Measurements from ENCODE around the gene CLASP2. TPM values are rescaled to one million over a fixed set of nuclear protein-coding genes. Genes with fewer than 3 reads are reported as not detected.

The CLASP2 gene
- total RNA-seq, 1 experiment from 2014 or later: 157 TPM

DNA sequence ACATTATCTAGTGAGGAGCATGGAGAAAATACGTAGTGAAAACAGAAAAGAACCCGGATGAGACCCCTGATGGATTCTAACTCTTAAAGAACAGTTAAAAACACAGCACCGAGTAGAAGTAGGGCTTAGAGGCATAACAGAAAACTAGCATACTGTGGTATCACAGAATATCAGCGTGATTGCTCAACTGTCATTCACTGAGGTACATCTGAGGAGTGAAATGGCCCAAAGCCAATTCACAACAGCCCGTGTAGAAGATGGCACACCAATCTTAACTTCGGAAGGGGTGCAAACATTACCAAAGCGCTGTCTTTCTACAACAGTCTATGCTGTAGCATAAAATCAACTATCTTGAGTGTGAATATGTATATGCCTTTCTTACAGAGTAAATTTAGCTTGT, 1.8 kb downstream of the CLASP2 start:
- peaks cover 68% of the 10 kb centered on the region for H3K79me2 ChIP-seq (ENCODE audit: low read length)
- no peaks in the 10 kb centered on the region for H3K9me2 ChIP-seq (replicated peaks; ENCODE audit: insufficient read depth, low read length)
- H4K20me1 ChIP-seq (ENCODE audit: insufficient read depth, low read depth, low read length): no peaks in the 10 kb centered on the region; the same call in 1 of the 2 replicates
- no peak overlapping the region for H2AFZ ChIP-seq (ENCODE audit: low read length)
- H3K27me3 ChIP-seq (ENCODE audit: low read length): no peaks in the 10 kb centered on the region
- DNase-seq: peak; percentile 53
- H3K4me1 ChIP-seq (ENCODE audit: low read length): peaks cover 26% of the 10 kb centered on the region
- no peaks in the 10 kb centered on the region for H3K9me3 ChIP-seq (ENCODE audit: low read length)
- peak overlapping the region; percentile 99 for H3K4me2 ChIP-seq (ENCODE audit: low read depth, low read length, poor library complexity, severe bottlenecking)
- H3K9ac ChIP-seq (ENCODE audit: low read length): peak overlapping the region; percentile 86
- H3K36me3 ChIP-seq (ENCODE audit: insufficient read depth, low read length): peaks cover 27% of the 10 kb centered on the region
- H3K27ac ChIP-seq (ENCODE audit: low read length): no peak overlapping the region
- peak overlapping the region; percentile 90 for H3K4me3 ChIP-seq (ENCODE audit: low read length)

DNA sequence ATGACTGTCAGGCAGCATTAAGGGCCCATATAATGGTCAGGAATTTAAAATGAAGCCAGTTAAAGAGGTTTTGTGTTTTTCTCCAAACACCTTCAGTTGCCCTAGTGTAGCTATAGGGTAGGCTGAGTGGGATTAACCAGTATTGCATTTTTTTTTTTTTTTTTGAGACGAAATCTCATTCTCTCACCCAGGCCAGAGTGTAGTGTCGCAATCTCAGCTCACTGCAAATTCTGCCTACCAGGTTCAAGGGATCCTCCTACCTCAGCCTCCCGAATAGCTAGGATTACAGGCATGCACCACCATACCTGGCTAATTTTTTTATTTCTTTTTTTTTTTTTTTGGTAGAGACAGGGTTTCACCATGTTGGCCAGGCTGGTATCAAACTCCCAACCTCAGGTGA, 7.0 kb downstream of the CLASP2 start:
- Histone ChIP-seq H3K36me3 (ENCODE audit: insufficient read depth, low read length) (peaks cover 33% of the 10 kb centered on the region), H3K9me2 (replicated peaks; ENCODE audit: insufficient read depth, low read length) (no peaks in the 10 kb centered on the region), H3K4me1 (ENCODE audit: low read length) (peaks cover 11% of the 10 kb centered on the region), H3K4me3 (ENCODE audit: low read length) (no peak overlapping the region), H3K4me2 (ENCODE audit: low read depth, low read length, poor library complexity, severe bottlenecking) (no peak overlapping the region), H2AFZ (ENCODE audit: low read length) (no peak overlapping the region), H3K27me3 (ENCODE audit: low read length) (no peaks in the 10 kb centered on the region), H3K9me3 (ENCODE audit: low read length) (no peaks in the 10 kb centered on the region), H3K9ac (ENCODE audit: low read length) (no peak overlapping the region), H3K27ac (ENCODE audit: low read length) (no peak overlapping the region), H3K79me2 (ENCODE audit: low read length) (peaks cover 98% of the 10 kb centered on the region), H4K20me1 (ENCODE audit: insufficient read depth, low read depth, low read length) (no peaks in the 10 kb centered on the region; the same call in 1 of the 2 replicates)
- no peak for DNase-seq

DNA sequence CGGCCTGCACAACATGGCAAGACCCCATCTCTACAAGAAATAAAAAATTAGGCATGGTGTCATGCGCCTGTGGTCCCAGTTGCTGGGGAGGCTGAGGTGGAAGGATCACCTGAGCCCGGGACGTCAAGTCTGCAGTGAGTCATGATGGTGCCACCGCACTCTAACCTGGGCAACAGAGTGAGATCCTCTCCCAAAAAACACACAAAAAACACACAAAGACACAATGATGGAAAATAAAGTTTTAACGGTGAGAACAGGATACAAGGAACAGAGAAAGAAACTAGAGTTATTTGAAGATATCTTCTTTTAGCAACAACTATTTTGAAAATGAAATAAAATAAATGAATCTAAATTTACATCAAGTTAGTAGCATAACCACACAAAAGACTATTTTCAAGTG, 12.0 kb downstream of the CLASP2 start:
- no peaks in the 10 kb centered on the region for H3K9me2 ChIP-seq (replicated peaks; ENCODE audit: insufficient read depth, low read length)
- no peak for DNase-seq
- H3K9ac ChIP-seq (ENCODE audit: low read length): no peak overlapping the region
- H3K27ac ChIP-seq (ENCODE audit: low read length): no peak overlapping the region
- no peak overlapping the region for H3K4me2 ChIP-seq (ENCODE audit: low read depth, low read length, poor library complexity, severe bottlenecking)
- H3K27me3 ChIP-seq (ENCODE audit: low read length): no peaks in the 10 kb centered on the region
- peaks cover 30% of the 10 kb centered on the region for H3K9me3 ChIP-seq (ENCODE audit: low read length)
- no peak overlapping the region for H3K4me3 ChIP-seq (ENCODE audit: low read length)
- no peaks in the 10 kb centered on the region for H3K4me1 ChIP-seq (ENCODE audit: low read length)
- peaks cover 96% of the 10 kb centered on the region for H3K79me2 ChIP-seq (ENCODE audit: low read length)
- H2AFZ ChIP-seq (ENCODE audit: low read length): no peak overlapping the region
- peaks cover 24% of the 10 kb centered on the region for H3K36me3 ChIP-seq (ENCODE audit: insufficient read depth, low read length)
- H4K20me1 ChIP-seq (ENCODE audit: insufficient read depth, low read depth, low read length): no peaks in the 10 kb centered on the region

DNA sequence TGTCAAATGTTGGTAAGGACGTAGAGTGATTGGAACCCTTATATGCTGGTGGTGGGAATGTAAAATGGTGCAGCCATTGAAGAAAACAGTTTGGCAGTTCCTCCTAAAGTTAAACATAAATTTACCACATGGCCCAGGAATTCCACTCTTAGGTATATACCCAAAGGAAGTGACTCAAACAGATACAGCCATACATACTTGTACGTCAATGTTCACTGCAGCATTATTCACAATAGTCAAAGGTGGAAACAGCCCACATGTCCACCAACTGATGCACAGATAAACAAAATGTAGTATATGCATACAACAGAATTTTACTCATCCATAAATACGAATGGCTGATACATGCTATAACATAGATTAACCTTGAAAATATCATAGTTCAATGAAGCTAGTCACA, 13.2 kb downstream of the CLASP2 start:
- no peaks in the 10 kb centered on the region for H3K4me1 ChIP-seq (ENCODE audit: low read length)
- no peak for DNase-seq
- H3K9me2 ChIP-seq (replicated peaks; ENCODE audit: insufficient read depth, low read length): no peaks in the 10 kb centered on the region
- H3K4me2 ChIP-seq (ENCODE audit: low read depth, low read length, poor library complexity, severe bottlenecking): no peak overlapping the region
- no peaks in the 10 kb centered on the region for H4K20me1 ChIP-seq (ENCODE audit: insufficient read depth, low read depth, low read length)
- peaks cover 32% of the 10 kb centered on the region for H3K9me3 ChIP-seq (ENCODE audit: low read length)
- H2AFZ ChIP-seq (ENCODE audit: low read length): no peak overlapping the region
- H3K27ac ChIP-seq (ENCODE audit: low read length): no peak overlapping the region
- no peak overlapping the region for H3K4me3 ChIP-seq (ENCODE audit: low read length)
- no peaks in the 10 kb centered on the region for H3K27me3 ChIP-seq (ENCODE audit: low read length)
- H3K9ac ChIP-seq (ENCODE audit: low read length): no peak overlapping the region
- H3K36me3 ChIP-seq (ENCODE audit: insufficient read depth, low read length): peaks cover 26% of the 10 kb centered on the region
- peaks cover 96% of the 10 kb centered on the region for H3K79me2 ChIP-seq (ENCODE audit: low read length)

DNA sequence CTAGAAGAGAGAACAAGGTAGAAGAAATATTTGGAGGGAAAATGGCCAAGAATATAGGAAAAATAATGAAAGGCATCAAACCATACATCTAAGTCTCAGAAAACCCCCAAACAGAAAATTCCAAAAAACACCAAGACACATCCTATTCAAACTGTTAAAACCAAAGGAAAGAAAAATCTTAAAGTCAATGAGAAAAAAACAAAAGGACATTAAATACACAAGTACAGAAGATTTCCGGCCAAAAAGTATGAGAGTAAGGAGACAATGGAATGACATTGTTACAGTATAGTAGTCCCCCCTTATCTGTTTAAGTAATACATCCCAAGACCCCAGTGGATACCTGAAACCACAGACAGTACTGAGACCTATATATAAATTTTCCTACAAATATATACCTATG, 18.8 kb downstream of the CLASP2 start:
- DNase-seq: no peak
- H3K4me2 ChIP-seq (ENCODE audit: low read depth, low read length, poor library complexity, severe bottlenecking): no peak overlapping the region
- H3K27ac ChIP-seq (ENCODE audit: low read length): no peak overlapping the region
- no peak overlapping the region for H3K9ac ChIP-seq (ENCODE audit: low read length)
- H3K9me3 ChIP-seq (ENCODE audit: low read length): peaks cover 24% of the 10 kb centered on the region
- H3K27me3 ChIP-seq (ENCODE audit: low read length): no peaks in the 10 kb centered on the region
- H4K20me1 ChIP-seq (ENCODE audit: insufficient read depth, low read depth, low read length): no peaks in the 10 kb centered on the region
- peaks cover 94% of the 10 kb centered on the region for H3K79me2 ChIP-seq (ENCODE audit: low read length)
- H2AFZ ChIP-seq (ENCODE audit: low read length): no peak overlapping the region
- no peak overlapping the region for H3K4me3 ChIP-seq (ENCODE audit: low read length)
- H3K9me2 ChIP-seq (replicated peaks; ENCODE audit: insufficient read depth, low read length): no peaks in the 10 kb centered on the region
- H3K36me3 ChIP-seq (ENCODE audit: insufficient read depth, low read length): peaks cover 27% of the 10 kb centered on the region
- H3K4me1 ChIP-seq (ENCODE audit: low read length): no peaks in the 10 kb centered on the region

DNA sequence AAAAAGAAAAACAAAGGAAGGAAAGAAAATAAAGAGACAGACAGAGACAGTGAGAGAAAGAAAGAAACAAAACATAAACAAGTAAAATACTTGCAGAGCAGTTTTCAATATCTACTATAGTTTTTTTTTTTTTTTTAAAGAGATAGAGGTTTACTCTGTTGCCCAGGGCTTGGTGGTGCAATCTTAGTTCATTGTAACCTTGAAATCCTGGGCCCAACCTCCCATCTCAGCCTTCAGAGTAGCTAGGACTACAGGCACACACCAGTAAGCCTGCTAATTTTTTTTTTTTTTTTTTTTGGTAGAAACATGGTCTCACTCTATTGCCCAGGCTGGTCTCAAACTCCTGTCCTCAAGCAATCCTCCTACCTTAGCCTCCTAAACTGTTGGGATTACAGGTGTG, 23.1 kb downstream of the CLASP2 start:
- Histone ChIP-seq H3K79me2 (ENCODE audit: low read length) (peaks cover 93% of the 10 kb centered on the region), H3K9me2 (replicated peaks; ENCODE audit: insufficient read depth, low read length) (no peaks in the 10 kb centered on the region), H3K9me3 (ENCODE audit: low read length) (no peaks in the 10 kb centered on the region), H3K4me3 (ENCODE audit: low read length) (no peak overlapping the region), H3K27me3 (ENCODE audit: low read length) (no peaks in the 10 kb centered on the region), H3K9ac (ENCODE audit: low read length) (no peak overlapping the region), H2AFZ (ENCODE audit: low read length) (no peak overlapping the region), H3K4me2 (ENCODE audit: low read depth, low read length, poor library complexity, severe bottlenecking) (no peak overlapping the region), H3K36me3 (ENCODE audit: insufficient read depth, low read length) (peaks cover 18% of the 10 kb centered on the region), H3K27ac (ENCODE audit: low read length) (no peak overlapping the region), H3K4me1 (ENCODE audit: low read length) (no peaks in the 10 kb centered on the region), H4K20me1 (ENCODE audit: insufficient read depth, low read depth, low read length) (no peaks in the 10 kb centered on the region)
- no peak for DNase-seq

DNA sequence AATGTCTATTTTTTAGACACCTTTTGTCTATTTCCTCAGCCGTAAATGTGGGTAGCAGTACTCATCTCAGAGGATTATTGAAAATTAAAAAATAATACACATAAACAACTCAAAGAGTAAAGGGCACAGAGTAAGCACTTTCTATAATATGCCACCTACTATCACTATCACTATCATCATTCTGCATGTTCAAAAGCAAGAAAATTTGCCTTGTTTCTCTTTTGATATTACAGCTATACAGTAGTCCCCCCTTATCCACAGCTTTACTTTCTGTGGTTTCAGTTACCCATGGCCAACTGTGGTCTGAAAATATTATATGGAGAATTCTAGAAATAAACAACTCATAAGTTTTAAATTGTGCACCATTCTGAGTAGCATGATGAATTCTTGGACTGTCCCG, 27.7 kb downstream of the CLASP2 start:
- Histone ChIP-seq H3K27me3 (ENCODE audit: low read length) (no peaks in the 10 kb centered on the region), H3K9me3 (ENCODE audit: low read length) (no peaks in the 10 kb centered on the region), H3K9me2 (replicated peaks; ENCODE audit: insufficient read depth, low read length) (no peaks in the 10 kb centered on the region), H2AFZ (ENCODE audit: low read length) (no peak overlapping the region), H4K20me1 (ENCODE audit: insufficient read depth, low read depth, low read length) (no peaks in the 10 kb centered on the region), H3K79me2 (ENCODE audit: low read length) (peaks cover 92% of the 10 kb centered on the region), H3K27ac (ENCODE audit: low read length) (no peak overlapping the region), H3K4me3 (ENCODE audit: low read length) (no peak overlapping the region), H3K9ac (ENCODE audit: low read length) (no peak overlapping the region), H3K4me1 (ENCODE audit: low read length) (no peaks in the 10 kb centered on the region), H3K4me2 (ENCODE audit: low read depth, low read length, poor library complexity, severe bottlenecking) (no peak overlapping the region), H3K36me3 (ENCODE audit: insufficient read depth, low read length) (peaks cover 19% of the 10 kb centered on the region; the same call in 1 of the 2 replicates)
- DNase-seq: no peak

DNA sequence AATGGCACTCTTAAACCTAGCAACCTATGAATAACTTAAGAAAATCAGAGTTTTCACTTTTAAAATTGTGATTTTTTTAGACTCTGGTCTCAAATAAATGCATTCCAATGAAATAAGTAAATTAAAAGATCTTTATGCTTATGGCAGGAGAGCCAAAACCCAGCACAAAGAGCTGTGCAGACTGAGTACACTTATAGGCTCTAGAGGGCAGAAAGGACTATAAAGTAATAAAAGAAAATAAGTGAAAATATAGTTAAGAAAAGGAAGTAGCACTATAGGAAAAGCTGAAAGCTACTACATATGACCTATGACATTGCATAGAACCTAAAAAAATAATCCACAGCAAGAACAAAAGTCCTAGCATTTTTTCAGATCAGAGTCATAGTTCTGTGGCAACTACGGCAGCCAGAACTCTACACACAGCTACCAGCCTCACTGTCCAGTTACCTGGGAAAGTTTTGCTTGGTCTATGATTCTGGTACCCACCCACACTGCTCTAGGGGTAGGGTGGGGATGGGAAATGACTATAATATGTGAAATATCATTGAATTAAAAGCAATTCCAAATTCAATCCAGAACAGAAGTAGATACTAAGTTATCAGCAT, 30.5 kb downstream of the CLASP2 start:
- H3K9me2 ChIP-seq (replicated peaks; ENCODE audit: insufficient read depth, low read length): no peaks in the 10 kb centered on the region
- no peaks in the 10 kb centered on the region for H4K20me1 ChIP-seq (ENCODE audit: insufficient read depth, low read depth, low read length)
- H3K27ac ChIP-seq (ENCODE audit: low read length): no peak overlapping the region
- H3K36me3 ChIP-seq (ENCODE audit: insufficient read depth, low read length): peaks cover 33% of the 10 kb centered on the region
- H3K79me2 ChIP-seq (ENCODE audit: low read length): peaks cover 70% of the 10 kb centered on the region
- H3K27me3 ChIP-seq (ENCODE audit: low read length): no peaks in the 10 kb centered on the region
- no peak overlapping the region for H2AFZ ChIP-seq (ENCODE audit: low read length)
- no peaks in the 10 kb centered on the region for H3K4me1 ChIP-seq (ENCODE audit: low read length)
- no peak for DNase-seq
- no peak overlapping the region for H3K4me2 ChIP-seq (ENCODE audit: low read depth, low read length, poor library complexity, severe bottlenecking)
- no peaks in the 10 kb centered on the region for H3K9me3 ChIP-seq (ENCODE audit: low read length)
- no peak overlapping the region for H3K4me3 ChIP-seq (ENCODE audit: low read length)
- no peak overlapping the region for H3K9ac ChIP-seq (ENCODE audit: low read length)

Measured in Karpas-422 (cell line).